SU-DHL-6 (cell line): ENCODE data around the gene SALL3.

ENCODE experiments used
- H2AFZ ChIP-seq: fragments of 200-600 bp; sonication (generic); 2 replicates; pipeline ENCODE4 v1.6.1; 2014; ENCODE audit warnings: low read depth, mild to moderate bottlenecking, moderate library complexity, mixed read lengths, antibody characterized with exemption, low read length; ENCODE audit not compliant: severe bottlenecking
- H3F3A ChIP-seq: fragments of 200-600 bp; shearing (Covaris generic); 2 replicates; pipeline ENCODE4 v1.6.0; 2016; ENCODE audit warnings: antibody characterized with exemption, mild to moderate bottlenecking; ENCODE audit not compliant: insufficient read depth
- H3K27ac ChIP-seq: fragments of 200-600 bp; sonication (generic); 2 replicates; pipeline ENCODE4 v1.5.1; 2016; ENCODE audit warnings: low read depth, mild to moderate bottlenecking, low read length, moderate library complexity, mixed read lengths
- H3K27me3 ChIP-seq: fragments of 200-600 bp; sonication (generic), shearing (Covaris generic); 2 replicates; pipeline ENCODE4 v1.6.0; 2014; ENCODE audit warnings: mild to moderate bottlenecking, low read length
- H3K36me3 ChIP-seq: fragments of 200-600 bp; sonication (generic); 2 replicates; pipeline ENCODE4 v1.6.1; 2014; ENCODE audit warnings: mild to moderate bottlenecking, low read length, mixed read lengths
- H3K4me2 ChIP-seq: fragments of 300-600, 200-600 bp; shearing (Covaris generic), sonication (generic); 2 replicates; pipeline ENCODE4 v1.6.0; 2014; ENCODE audit warnings: low read length, low read depth, mild to moderate bottlenecking; ENCODE audit not compliant: poor library complexity, severe bottlenecking
- H3K4me3 ChIP-seq: fragments of 200-600 bp; sonication (generic); 2 replicates; pipeline ENCODE4 v1.5.1; 2014; ENCODE audit warnings: antibody characterized with exemption, low read length, mild to moderate bottlenecking, mixed read lengths; ENCODE audit not compliant: insufficient read depth, poor library complexity, severe bottlenecking
- H3K79me2 ChIP-seq: fragments of 200-600 bp; sonication (generic); 2 replicates; pipeline ENCODE4 v1.6.1; 2014; ENCODE audit warnings: mild to moderate bottlenecking, low read length, moderate library complexity; ENCODE audit not compliant: insufficient read depth
- H3K9ac ChIP-seq: fragments of 200-600 bp; sonication (generic); 2 replicates; pipeline ENCODE4 v1.7.0; 2014; ENCODE audit warnings: mild to moderate bottlenecking, low read length
- H3K9me2 ChIP-seq: fragments of 200-600 bp; sonication (generic); replicated peaks from 2 replicates; pipeline ENCODE4 v1.6.1; 2014; ENCODE audit warnings: low read length; ENCODE audit not compliant: insufficient read depth
- H3K9me3 ChIP-seq: fragments of 200-600 bp; sonication (generic); 2 replicates; pipeline ENCODE4 v1.6.1; 2014; ENCODE audit warnings: low read length, mixed read lengths; ENCODE audit not compliant: insufficient read depth
- H4K20me1 ChIP-seq: fragments of 200-600 bp; sonication (generic); 2 replicates; pipeline ENCODE4 v1.6.1; 2014; ENCODE audit warnings: low read depth, mild to moderate bottlenecking, antibody characterized with exemption, low read length, moderate library complexity, mixed read lengths
- EZH2phosphoT487 ChIP-seq: fragments of 200-600 bp; sonication (generic), shearing (Covaris generic); conservative IDR thresholded peaks from 2 replicates; pipeline ENCODE4 v1.6.1; 2018; ENCODE audit warnings: mild to moderate bottlenecking, antibody characterized with exemption, low read length, moderate library complexity, mixed read lengths
- TF ChIP-seq, protein P1 (sequence below): fragments of 200-600 bp; sonication (generic); IDR thresholded peaks from one replicate; pipeline ENCODE4 v1.5.1; 2017; ENCODE audit warnings: antibody characterized with exemption, mild to moderate bottlenecking, low read length, moderate library complexity; ENCODE audit not compliant: insufficient read depth, poor library complexity, severe bottlenecking

Gene SALL3

DNA sequence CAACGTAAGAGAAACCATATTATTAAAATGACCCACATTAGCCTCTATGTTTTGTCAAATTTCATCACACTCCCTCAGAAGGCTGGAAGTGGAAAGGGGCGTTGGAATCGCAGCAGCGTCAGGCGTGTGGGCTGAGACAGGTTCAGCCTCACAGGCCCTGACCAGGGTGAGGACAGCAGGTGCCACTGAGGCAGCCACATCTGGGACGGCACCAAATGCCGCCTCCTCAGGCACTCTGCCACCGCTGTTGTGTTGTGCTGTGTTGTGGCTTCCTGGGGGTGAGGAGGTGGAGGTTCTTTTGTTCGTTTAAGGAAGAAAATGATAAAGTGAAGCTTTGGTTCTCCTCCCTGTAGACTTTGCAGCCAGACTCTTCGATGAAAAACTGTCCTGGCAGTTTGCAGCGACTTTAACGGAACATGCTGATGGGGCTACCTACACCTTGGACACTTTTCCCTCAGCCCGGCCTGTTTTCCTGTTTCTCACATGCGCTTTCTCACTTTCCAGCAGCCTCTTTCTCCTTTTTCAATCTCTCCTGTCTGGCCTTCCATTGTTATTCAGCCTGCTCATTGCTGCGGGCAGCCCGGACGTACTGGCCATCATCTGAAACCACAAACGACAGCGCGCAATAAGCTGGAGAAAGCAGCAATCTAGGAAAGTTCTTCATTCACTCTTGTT is 44.9 kb upstream of the SALL3 start:
- Histone ChIP-seq H4K20me1 (no peaks in the 10 kb centered on the region), H3K79me2 (no peaks in the 10 kb centered on the region), H3K36me3 (no peaks in the 10 kb centered on the region), H3K4me2 (no peak overlapping the region), H3K4me3 (no peak overlapping the region), H3K27ac (no peak overlapping the region), H2AFZ (no peak overlapping the region), H3K9me2 (no peaks in the 10 kb centered on the region), H3K9me3 (no peaks in the 10 kb centered on the region), H3K9ac (no peak overlapping the region), H3K27me3 (no peaks in the 10 kb centered on the region), H3F3A (no peaks in the 10 kb centered on the region)
- TF ChIP-seq, protein P1, sequence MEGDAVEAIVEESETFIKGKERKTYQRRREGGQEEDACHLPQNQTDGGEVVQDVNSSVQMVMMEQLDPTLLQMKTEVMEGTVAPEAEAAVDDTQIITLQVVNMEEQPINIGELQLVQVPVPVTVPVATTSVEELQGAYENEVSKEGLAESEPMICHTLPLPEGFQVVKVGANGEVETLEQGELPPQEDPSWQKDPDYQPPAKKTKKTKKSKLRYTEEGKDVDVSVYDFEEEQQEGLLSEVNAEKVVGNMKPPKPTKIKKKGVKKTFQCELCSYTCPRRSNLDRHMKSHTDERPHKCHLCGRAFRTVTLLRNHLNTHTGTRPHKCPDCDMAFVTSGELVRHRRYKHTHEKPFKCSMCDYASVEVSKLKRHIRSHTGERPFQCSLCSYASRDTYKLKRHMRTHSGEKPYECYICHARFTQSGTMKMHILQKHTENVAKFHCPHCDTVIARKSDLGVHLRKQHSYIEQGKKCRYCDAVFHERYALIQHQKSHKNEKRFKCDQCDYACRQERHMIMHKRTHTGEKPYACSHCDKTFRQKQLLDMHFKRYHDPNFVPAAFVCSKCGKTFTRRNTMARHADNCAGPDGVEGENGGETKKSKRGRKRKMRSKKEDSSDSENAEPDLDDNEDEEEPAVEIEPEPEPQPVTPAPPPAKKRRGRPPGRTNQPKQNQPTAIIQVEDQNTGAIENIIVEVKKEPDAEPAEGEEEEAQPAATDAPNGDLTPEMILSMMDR, result no peak
- no peak for TF ChIP-seq EZH2phosphoT487

- TF ChIP-seq, protein P1, result no peak
- Histone ChIP-seq H3K4me2 (no peak overlapping the region), H3K36me3 (no peaks in the 10 kb centered on the region), H3K79me2 (no peaks in the 10 kb centered on the region), H3K9me2 (no peaks in the 10 kb centered on the region), H2AFZ (no peak overlapping the region), H3K27me3 (no peaks in the 10 kb centered on the region), H3K4me3 (no peak overlapping the region), H3K27ac (no peak overlapping the region), H3K9ac (no peak overlapping the region), H3K9me3 (no peaks in the 10 kb centered on the region), H4K20me1 (no peaks in the 10 kb centered on the region), H3F3A (no peaks in the 10 kb centered on the region)
Measured at GRCh38 chr18:78935406-78935805, 44.2 kb upstream of the SALL3 start.

DNA sequence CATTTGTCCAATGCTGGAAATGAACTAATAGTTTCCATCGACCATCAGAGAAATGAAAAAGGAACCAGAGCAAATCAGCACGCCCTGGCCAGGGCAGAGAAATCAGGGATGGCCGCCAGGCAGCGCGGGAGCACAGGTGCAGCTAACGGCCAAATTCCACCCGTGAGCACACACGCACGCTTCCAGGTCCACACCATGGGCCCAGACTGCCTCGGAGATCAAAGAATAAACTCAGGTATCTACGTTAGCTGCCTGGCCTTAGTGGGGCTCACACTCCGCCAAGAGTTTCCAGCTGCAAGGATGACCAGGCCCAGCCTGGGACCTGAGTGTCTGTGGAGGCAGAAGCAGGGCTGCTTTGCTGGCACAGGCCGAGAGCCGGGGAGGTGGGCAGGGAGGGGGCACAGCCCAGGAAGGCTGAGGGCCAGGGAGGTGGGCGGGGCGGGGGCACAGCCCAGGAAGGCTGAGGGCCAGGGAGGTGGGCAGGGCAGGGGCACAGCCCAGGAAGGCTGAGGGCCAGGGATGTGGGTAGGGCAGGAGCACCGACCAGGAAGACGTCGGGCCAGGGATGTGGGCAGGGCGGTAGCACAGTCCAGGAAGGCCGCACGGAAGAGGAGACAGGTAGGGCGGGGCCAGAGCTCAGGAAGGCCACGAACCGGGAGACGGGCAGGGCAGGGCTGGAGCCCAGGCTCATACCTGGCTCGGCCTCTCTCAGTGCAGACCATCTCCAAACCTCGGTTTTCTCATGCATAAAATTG is 43.2 kb upstream of the SALL3 start:
- no peaks in the 10 kb centered on the region for H3K36me3 ChIP-seq
- H4K20me1 ChIP-seq, result no peaks in the 10 kb centered on the region
- no peaks in the 10 kb centered on the region for H3K9me3 ChIP-seq
- no peak overlapping the region for H3K9ac ChIP-seq
- TF ChIP-seq, protein P1, result no peak
- TF ChIP-seq EZH2phosphoT487, result no peak
- no peaks in the 10 kb centered on the region for H3K79me2 ChIP-seq
- no peak overlapping the region for H3K4me2 ChIP-seq
- no peaks in the 10 kb centered on the region for H3K27me3 ChIP-seq
- H2AFZ ChIP-seq, result no peak overlapping the region
- H3K9me2 ChIP-seq, result no peaks in the 10 kb centered on the region
- no peaks in the 10 kb centered on the region for H3F3A ChIP-seq
- no peak overlapping the region for H3K27ac ChIP-seq
- H3K4me3 ChIP-seq, result no peak overlapping the region
